Immature natural killer cell (primary cell): ENCODE data around the gene DTL. TPM values are rescaled to one million over a fixed set of nuclear protein-coding genes. Genes with fewer than 3 reads are reported as not detected.
A peak's percentile ranks its signal among the peaks of the same experiment; 100 is the strongest.

Source experiments
- DNase-seq, 3 donors: peaks; one replicate each; pipeline ENCODE4 v3.0.0; 2022; ENCODE audit warnings: mixed read lengths in 1 of 3
- H3K27ac Mint-ChIP-seq, 6 donors: one replicate each; pipeline ENCODE4 v1.8.0; 2020; ENCODE audit warnings: mixed read lengths in 6 of 6, mild to moderate bottlenecking in 5 of 6, inconsistent platforms in 4 of 6, moderate library complexity in 3 of 6
- H3K27me3 Mint-ChIP-seq, 3 donors: one replicate each; pipeline ENCODE4 v1.8.0; 2020 to 2021; ENCODE audit warnings: low read depth in 3 of 3, mild to moderate bottlenecking in 3 of 3, mixed read lengths in 3 of 3, moderate library complexity in 3 of 3, inconsistent platforms in 1 of 3
- H3K36me3 Mint-ChIP-seq, 3 donors: one replicate each; pipeline ENCODE4 v1.8.0; 2020; ENCODE audit warnings: mixed read lengths in 3 of 3, inconsistent platforms in 2 of 3, mild to moderate bottlenecking in 2 of 3
- H3K4me1 Mint-ChIP-seq, 2 donors: one replicate each; pipeline ENCODE4 v1.8.0; 2020; ENCODE audit warnings: inconsistent platforms in 2 of 2, mild to moderate bottlenecking in 2 of 2, mixed read lengths in 2 of 2, moderate library complexity in 1 of 2
- H3K4me3 Mint-ChIP-seq, 5 donors: one replicate each; pipeline ENCODE4 v1.8.0; 2020; ENCODE audit warnings: mild to moderate bottlenecking in 5 of 5, mixed read lengths in 5 of 5, inconsistent platforms in 3 of 5, moderate library complexity in 3 of 5
- H3K9me3 Mint-ChIP-seq, 6 donors: one replicate each; pipeline ENCODE4 v1.8.0; 2020; ENCODE audit warnings: mild to moderate bottlenecking in 6 of 6, mixed read lengths in 6 of 6, inconsistent platforms in 4 of 6, moderate library complexity in 3 of 6
- polyA plus RNA-seq, 3 donors: library from polyadenylated mRNA; unstranded; fragments of 300-500 nt; fragmentation: Illumina TruSeq; gene quantifications; one replicate each; pipeline ENCODE4 v1.2.3, GENCODE V29; 2021

The DTL gene
- polyA plus RNA-seq, 3 donors from 2014 or later: 1.4 to 3.5 (median 3.1) TPM

GRCh38 chr1:212110617-212111016, 75.1 kb downstream of the DTL start:
- H3K27me3 Mint-ChIP-seq: no peaks in the 10 kb centered on the region

GRCh38 chr1:212111536-212111935, 76.0 kb downstream of the DTL start:
- DNase-seq: no peak
- Mint-ChIP-seq H3K36me3 (no peaks in the 10 kb centered on the region), H3K4me3 (no peak overlapping the region), H3K27me3 (no peaks in the 10 kb centered on the region), H3K27ac (no peak overlapping the region), H3K4me1 (no peaks in the 10 kb centered on the region), H3K9me3 (no peaks in the 10 kb centered on the region)

More at GRCh38 chr1:212110617-212111016, 75.1 kb downstream of the DTL start:
- H3K9me3 Mint-ChIP-seq: no peaks in the 10 kb centered on the region
- DNase-seq: no peak
- no peaks in the 10 kb centered on the region for H3K4me1 Mint-ChIP-seq
- H3K36me3 Mint-ChIP-seq: no peaks in the 10 kb centered on the region
- no peak overlapping the region for H3K4me3 Mint-ChIP-seq
- no peak overlapping the region for H3K27ac Mint-ChIP-seq

GRCh38 chr1:212113706-212114105, 78.2 kb downstream of the DTL start:
- Mint-ChIP-seq H3K4me3 (no peak overlapping the region), H3K27me3 (no peaks in the 10 kb centered on the region), H3K36me3 (no peaks in the 10 kb centered on the region), H3K4me1 (peaks cover 8 to 9% of the 10 kb centered on the region in 2 donors), H3K9me3 (no peaks in the 10 kb centered on the region), H3K27ac (no peak overlapping the region)
- no peak for DNase-seq

DNA sequence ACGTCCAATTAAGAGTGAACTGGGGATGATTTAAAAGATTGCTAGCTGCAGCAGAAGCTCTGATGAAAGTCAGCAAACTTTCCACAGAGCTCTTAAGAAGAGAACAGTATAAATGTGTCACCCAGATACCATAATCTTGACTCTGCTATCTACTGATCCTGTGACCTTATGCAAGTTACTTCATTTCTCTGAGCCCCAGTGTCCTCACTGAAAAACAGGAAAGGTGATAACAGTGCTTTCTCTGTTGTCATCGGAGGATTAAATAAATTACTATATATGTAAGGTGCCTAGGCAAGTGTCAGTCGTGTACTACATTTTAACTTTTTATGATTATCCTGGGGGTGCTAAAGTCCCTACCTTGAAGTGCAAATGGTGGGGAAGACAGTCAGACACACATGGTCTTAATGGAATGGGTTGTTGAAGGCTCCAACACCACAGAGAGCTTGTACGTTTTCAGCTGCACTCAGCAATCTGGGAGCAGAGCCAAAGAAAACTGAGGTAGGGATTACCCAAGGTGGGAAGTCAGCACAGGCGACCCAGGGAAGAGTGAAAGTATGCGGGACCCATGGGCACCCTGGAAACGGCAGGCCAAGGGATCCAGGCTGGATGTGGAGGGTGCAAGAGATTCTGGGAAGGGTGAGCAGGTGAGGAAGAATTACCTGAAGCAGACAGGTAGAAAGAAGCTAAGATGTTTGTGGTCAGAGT, 82.8 kb downstream of the DTL start:
- DNase-seq: no peak
- no peaks in the 10 kb centered on the region for H3K36me3 Mint-ChIP-seq
- H3K27ac Mint-ChIP-seq: peak overlapping the region in 4 of 6 donors; percentile 7 to 61 (median 26)
- H3K27me3 Mint-ChIP-seq: peaks cover 0 to 3% (median 0%) of the 10 kb centered on the region in 3 donors
- peak overlapping the region in 1 of 5 donors; percentile 21 for H3K4me3 Mint-ChIP-seq
- no peaks in the 10 kb centered on the region for H3K9me3 Mint-ChIP-seq
- peaks cover 16 to 20% of the 10 kb centered on the region in 2 donors for H3K4me1 Mint-ChIP-seq

DNA sequence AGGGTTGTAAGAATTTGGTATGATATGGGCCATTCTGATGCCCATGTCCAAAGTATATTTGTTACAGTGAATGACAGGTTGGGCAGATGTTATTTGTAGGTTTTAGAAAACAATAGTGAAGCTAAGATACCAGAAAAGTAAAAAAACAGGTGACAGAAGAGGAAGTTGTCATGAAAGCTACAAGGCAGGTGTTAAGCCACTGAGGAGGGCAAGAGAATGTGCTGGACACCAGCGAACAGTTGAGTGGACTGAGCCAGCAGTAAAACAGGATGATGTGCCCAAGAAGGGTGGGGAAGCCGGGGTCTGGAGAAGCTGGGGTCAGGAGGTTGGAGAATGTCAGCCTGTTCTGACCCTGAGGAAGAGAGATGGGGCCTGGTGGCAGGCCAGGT, 83.3 kb downstream of the DTL start:
- DNase-seq: no peak
- peaks cover 16 to 20% of the 10 kb centered on the region in 2 donors for H3K4me1 Mint-ChIP-seq
- H3K9me3 Mint-ChIP-seq: no peaks in the 10 kb centered on the region
- H3K4me3 Mint-ChIP-seq: no peak overlapping the region
- peaks cover 0 to 3% (median 0%) of the 10 kb centered on the region in 3 donors for H3K27me3 Mint-ChIP-seq
- H3K27ac Mint-ChIP-seq: peak overlapping the region in 5 of 6 donors; percentile 7 to 61 (median 20)
- H3K36me3 Mint-ChIP-seq: no peaks in the 10 kb centered on the region

GRCh38 chr1:212119397-212119837, 83.9 kb downstream of the DTL start:
- H3K4me1 Mint-ChIP-seq: peaks cover 16 to 20% of the 10 kb centered on the region in 2 donors
- H3K36me3 Mint-ChIP-seq: no peaks in the 10 kb centered on the region
- peaks cover 0 to 3% (median 0%) of the 10 kb centered on the region in 3 donors for H3K27me3 Mint-ChIP-seq
- no peak overlapping the region for H3K4me3 Mint-ChIP-seq
- H3K9me3 Mint-ChIP-seq: no peaks in the 10 kb centered on the region
- H3K27ac Mint-ChIP-seq: peak overlapping the region in 1 of 6 donors; percentile 20
- no peak for DNase-seq

- no peaks in the 10 kb centered on the region for H3K9me3 Mint-ChIP-seq
- peaks cover 0 to 5% (median 0%) of the 10 kb centered on the region in 3 donors for H3K27me3 Mint-ChIP-seq
- no peak overlapping the region for H3K4me3 Mint-ChIP-seq
- no peak overlapping the region for H3K27ac Mint-ChIP-seq
- H3K4me1 Mint-ChIP-seq: peaks cover 18 to 23% of the 10 kb centered on the region in 2 donors
- DNase-seq: no peak
- H3K36me3 Mint-ChIP-seq: no peaks in the 10 kb centered on the region
Observed at GRCh38 chr1:212119863-212120262, 84.3 kb downstream of the DTL start.

GRCh38 chr1:212121779-212122178, 86.2 kb downstream of the DTL start:
- H3K27ac Mint-ChIP-seq: no peak overlapping the region

DNA sequence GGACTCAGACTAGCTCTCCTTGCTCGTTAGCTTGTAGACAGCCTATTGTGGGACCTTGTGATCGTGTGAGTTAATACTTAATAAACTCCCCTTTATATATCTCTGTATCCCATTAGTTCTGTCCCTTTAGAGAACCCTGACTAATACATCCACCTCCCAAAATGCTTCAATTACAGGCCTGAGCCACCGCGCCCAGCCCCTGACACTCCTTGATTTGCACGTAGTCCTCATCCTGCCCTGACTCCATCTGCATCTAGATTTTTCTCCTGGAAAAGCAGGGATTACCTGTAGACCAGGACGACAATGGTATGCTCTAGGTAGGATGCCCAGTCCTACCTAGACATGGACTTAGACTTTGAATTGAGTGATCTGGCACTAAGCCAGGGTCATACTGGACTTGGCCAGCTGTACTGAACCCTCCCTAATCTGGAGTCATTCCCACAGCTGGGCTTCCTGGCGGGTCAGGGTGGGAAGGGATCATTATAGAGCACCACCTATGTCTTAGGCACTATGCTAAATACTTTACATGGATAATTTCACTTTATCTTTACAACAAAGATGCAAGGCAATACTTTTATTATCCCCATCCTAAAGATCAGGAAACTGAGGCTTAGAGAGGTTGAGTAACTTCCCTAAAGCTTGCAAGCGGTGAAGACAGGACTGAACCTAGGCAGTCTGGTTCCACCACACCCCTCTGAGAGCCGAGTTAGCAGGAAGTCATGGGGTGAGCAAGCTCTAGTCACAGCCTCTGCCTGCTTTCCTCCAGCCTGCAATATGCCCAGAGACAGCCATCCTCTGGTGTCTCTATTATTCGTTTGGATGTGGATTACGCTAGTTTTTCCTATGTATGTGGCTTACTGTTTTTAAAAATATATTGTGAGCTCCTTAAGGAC, 89.4 kb downstream of the DTL start:
- H3K9me3 Mint-ChIP-seq: no peaks in the 10 kb centered on the region
- peaks cover 0 to 6% (median 0%) of the 10 kb centered on the region in 3 donors for H3K36me3 Mint-ChIP-seq
- peaks cover 12 to 17% of the 10 kb centered on the region in 2 donors for H3K4me1 Mint-ChIP-seq
- no peak overlapping the region for H3K4me3 Mint-ChIP-seq
- peaks cover 0 to 5% (median 0%) of the 10 kb centered on the region in 3 donors for H3K27me3 Mint-ChIP-seq
- DNase-seq: peak in 2 of 3 donors; percentile 17 to 21
- H3K27ac Mint-ChIP-seq: peak overlapping the region in 3 of 6 donors; percentile 9 to 35 (median 34)

More at GRCh38 chr1:212121779-212122178, 86.2 kb downstream of the DTL start:
- no peak overlapping the region for H3K4me3 Mint-ChIP-seq
- H3K36me3 Mint-ChIP-seq: no peaks in the 10 kb centered on the region
- H3K27me3 Mint-ChIP-seq: peaks cover 0 to 5% (median 0%) of the 10 kb centered on the region in 3 donors
- peaks cover 27 to 32% of the 10 kb centered on the region in 2 donors for H3K4me1 Mint-ChIP-seq
- H3K9me3 Mint-ChIP-seq: no peaks in the 10 kb centered on the region
- DNase-seq: no peak

- Mint-ChIP-seq H3K9me3 (no peaks in the 10 kb centered on the region), H3K4me1 (peaks cover 12 to 17% of the 10 kb centered on the region in 2 donors), H3K4me3 (no peak overlapping the region), H3K27ac (peak overlapping the region in 1 of 6 donors; percentile 9), H3K27me3 (peaks cover 0 to 5% (median 0%) of the 10 kb centered on the region in 3 donors), H3K36me3 (peaks cover 0 to 6% (median 0%) of the 10 kb centered on the region in 3 donors)
- no peak for DNase-seq
Observed at GRCh38 chr1:212125654-212126053, 90.1 kb downstream of the DTL start.

- H3K27ac Mint-ChIP-seq: no peak overlapping the region
- no peaks in the 10 kb centered on the region for H3K9me3 Mint-ChIP-seq
- peaks cover 0 to 6% (median 0%) of the 10 kb centered on the region in 3 donors for H3K36me3 Mint-ChIP-seq
- H3K4me1 Mint-ChIP-seq: peaks cover 23 to 26% of the 10 kb centered on the region in 2 donors
- DNase-seq: no peak
- peaks cover 0 to 2% (median 0%) of the 10 kb centered on the region in 3 donors for H3K27me3 Mint-ChIP-seq
- no peak overlapping the region for H3K4me3 Mint-ChIP-seq
Observed at GRCh38 chr1:212127221-212127620, 91.7 kb downstream of the DTL start.

DNA sequence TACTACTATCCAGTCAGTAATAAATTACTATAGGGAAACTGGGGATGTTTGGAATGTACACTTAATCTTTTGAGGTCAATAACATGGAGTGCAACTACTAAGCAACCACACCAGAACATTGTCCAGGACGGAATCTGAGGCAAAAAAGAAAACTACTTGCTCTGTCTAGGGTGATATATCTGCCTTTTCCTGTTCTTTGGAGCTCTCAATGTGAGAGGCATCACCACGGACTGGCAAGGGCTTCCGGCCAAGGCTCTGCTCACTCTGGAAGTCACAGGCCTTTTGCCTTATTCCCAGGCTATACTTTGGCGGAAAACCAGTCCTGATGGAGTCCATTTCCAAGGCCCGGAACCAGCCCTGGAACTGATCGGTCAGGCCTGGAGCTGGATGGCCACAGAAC, 94.2 kb downstream of the DTL start:
- peaks cover 0 to 11% (median 0%) of the 10 kb centered on the region in 3 donors for H3K36me3 Mint-ChIP-seq
- H3K4me1 Mint-ChIP-seq: peaks cover 28 to 34% of the 10 kb centered on the region in 2 donors
- H3K4me3 Mint-ChIP-seq: no peak overlapping the region
- no peak overlapping the region for H3K27ac Mint-ChIP-seq
- DNase-seq: no peak
- H3K9me3 Mint-ChIP-seq: peaks cover 0 to 2% (median 0%) of the 10 kb centered on the region in 6 donors
- H3K27me3 Mint-ChIP-seq: peaks cover 0 to under 1% (median 0%) of the 10 kb centered on the region in 3 donors

DNA sequence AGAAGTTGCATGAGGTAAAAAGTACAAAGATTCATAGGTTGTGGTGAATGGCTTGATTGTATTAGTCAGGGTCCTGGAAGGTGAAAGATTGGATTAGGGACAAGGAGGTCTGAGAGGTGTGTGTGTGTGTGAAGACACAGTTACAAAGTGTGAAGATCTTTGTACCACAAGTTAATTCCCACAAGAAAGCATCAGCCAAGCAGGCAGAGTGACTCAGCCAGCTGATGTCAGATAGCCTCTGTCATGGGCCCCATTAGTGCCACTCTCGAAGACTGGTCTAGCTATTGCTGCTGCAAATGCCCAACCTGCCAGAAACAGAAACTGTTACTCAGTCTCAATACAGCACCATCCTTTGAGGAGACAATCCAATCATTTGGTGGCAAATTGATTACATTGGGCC, 96.5 kb downstream of the DTL start:
- H3K9me3 Mint-ChIP-seq: peaks cover 0 to 2% (median 0%) of the 10 kb centered on the region in 6 donors
- H3K4me1 Mint-ChIP-seq: peaks cover 18 to 24% of the 10 kb centered on the region in 2 donors
- H3K27ac Mint-ChIP-seq: peak overlapping the region; percentile 1 to 62 (median 23)
- peak overlapping the region in 3 of 5 donors; percentile 0 to 15 (median 2) for H3K4me3 Mint-ChIP-seq
- peaks cover 0 to 3% (median 0%) of the 10 kb centered on the region in 3 donors for H3K27me3 Mint-ChIP-seq
- H3K36me3 Mint-ChIP-seq: peaks cover 0 to 11% (median 2%) of the 10 kb centered on the region in 3 donors
- DNase-seq: peak; percentile 50 to 62 (median 54)
